GM23338 (cell line): Measurements from ENCODE around the gene PLA2G1B. TPM values are rescaled to one million over a fixed set of nuclear protein-coding genes. Genes with fewer than 3 reads are reported as not detected.

Experiments
- ATAC-seq: fragments of 200-7000 bp; cut with Tn5 transposase; 3 replicates; pipeline ENCODE4 v1.9.1; 2020
- DNase-seq: peaks from one replicate; pipeline ENCODE4 v3.0.0-alpha.2; 2015; ENCODE audit warnings: low spot score
- H2AFZ ChIP-seq: fragments of 200-600 bp; sonication (generic); 2 replicates; pipeline ENCODE4 v1.8.0; 2016; ENCODE audit warnings: antibody characterized with exemption, mild to moderate bottlenecking, moderate library complexity
- H3F3A ChIP-seq: fragments of 200-600 bp; sonication (generic); replicated peaks from 2 replicates; pipeline ENCODE4 v1.8.0; 2017; ENCODE audit warnings: antibody characterized with exemption, mixed run types, low read depth
- H3K27ac ChIP-seq: fragments of 200-600 bp; sonication (generic); 2 replicates; pipeline ENCODE4 v1.6.1; 2016; ENCODE audit warnings: low read depth
- H3K27me3 ChIP-seq: fragments of 200-600 bp; sonication (generic); 2 replicates; pipeline ENCODE4 v1.8.0; 2016; ENCODE audit warnings: mild to moderate bottlenecking, mixed run types, moderate library complexity; ENCODE audit not compliant: insufficient read depth
- H3K36me3 ChIP-seq: fragments of 200-600 bp; sonication (generic); 2 replicates; pipeline ENCODE4 v1.8.0; 2016; ENCODE audit warnings: mild to moderate bottlenecking; ENCODE audit not compliant: insufficient read depth
- H3K4me1 ChIP-seq: fragments of 200-600 bp; sonication (generic); 2 replicates; pipeline ENCODE4 v1.8.0; 2016; ENCODE audit warnings: mild to moderate bottlenecking, moderate library complexity; ENCODE audit not compliant: insufficient read depth
- H3K4me2 ChIP-seq: fragments of 200-600 bp; sonication (generic); 2 replicates; pipeline ENCODE4 v1.7.1; 2017; ENCODE audit warnings: mixed run types
- H3K4me3 ChIP-seq: fragments of 200-600 bp; sonication (generic); 2 replicates; pipeline ENCODE4 v1.6.1; 2016; ENCODE audit warnings: mixed run types
- H3K79me2 ChIP-seq: fragments of 200-600 bp; sonication (generic); replicated peaks from 2 replicates; pipeline ENCODE4 v1.8.0; 2017; ENCODE audit warnings: mild to moderate bottlenecking; ENCODE audit not compliant: insufficient read depth
- H3K9me2 ChIP-seq: fragments of 200-600 bp; sonication (generic); 2 replicates; pipeline ENCODE4 v1.8.0; 2017; ENCODE audit not compliant: insufficient read depth
- H4K20me1 ChIP-seq: fragments of 200-600 bp; sonication (generic); replicated peaks from 2 replicates; pipeline ENCODE4 v1.8.0; 2017; ENCODE audit warnings: mild to moderate bottlenecking; ENCODE audit not compliant: insufficient read depth
- H3K27ac Mint-ChIP-seq: 2 replicates; pipeline ENCODE4 v1.8.0; 2020; ENCODE audit warnings: inconsistent platforms, mild to moderate bottlenecking, moderate library complexity, mixed read lengths
- H3K27me3 Mint-ChIP-seq: 3 replicates; pipeline ENCODE4 v1.8.0; 2022; ENCODE audit warnings: low read depth, mild to moderate bottlenecking, moderate library complexity, mixed read lengths, inconsistent platforms; ENCODE audit not compliant: insufficient read depth, poor library complexity
- H3K36me3 Mint-ChIP-seq: 3 replicates; pipeline ENCODE4 v1.8.0; 2021; ENCODE audit warnings: low read depth, mild to moderate bottlenecking, inconsistent platforms, moderate library complexity, mixed read lengths
- H3K4me1 Mint-ChIP-seq: 3 replicates; pipeline ENCODE4 v1.8.0; 2020; ENCODE audit warnings: mild to moderate bottlenecking, inconsistent platforms, mixed read lengths
- H3K4me3 Mint-ChIP-seq: 3 replicates; pipeline ENCODE4 v1.8.0; 2021; ENCODE audit warnings: moderate library complexity, mild to moderate bottlenecking, inconsistent platforms, mixed read lengths
- H3K9me3 Mint-ChIP-seq: 3 replicates; pipeline ENCODE4 v1.8.0; 2020; ENCODE audit warnings: moderate library complexity, mild to moderate bottlenecking, inconsistent platforms, mixed read lengths
- CREB1 ChIP-seq: fragments of 250-450 bp; sonication (Bioruptor Pico); IDR thresholded peaks from 2 replicates; pipeline ENCODE4 v1.5.0; 2020; ENCODE audit warnings: low read depth, mild to moderate bottlenecking, moderate library complexity
- EZH2 ChIP-seq: fragments of 200-600 bp; sonication (generic); IDR thresholded peaks from one replicate; pipeline ENCODE4 v1.8.0; 2017; ENCODE audit warnings: antibody characterized with exemption, mild to moderate bottlenecking, low read depth; ENCODE audit not compliant: unreplicated experiment
- EZH2phosphoT487 ChIP-seq: fragments of 200-600 bp; sonication (generic); IDR thresholded peaks from one replicate; pipeline ENCODE4 v1.8.1; 2018; ENCODE audit warnings: antibody characterized with exemption; ENCODE audit not compliant: unreplicated experiment
- JUNB ChIP-seq: IDR thresholded peaks from one replicate; pipeline ENCODE4 v1.6.1; 2016; ENCODE audit warnings: antibody characterized with exemption; ENCODE audit not compliant: unreplicated experiment
- NANOG ChIP-seq: IDR thresholded peaks from 2 replicates; pipeline ENCODE4 v1.6.1; 2016; ENCODE audit warnings: antibody characterized with exemption, borderline replicate concordance
- REST ChIP-seq: IDR thresholded peaks from one replicate; pipeline ENCODE4 v1.6.1; 2018; ENCODE audit warnings: antibody characterized with exemption; ENCODE audit not compliant: unreplicated experiment
- STAT1 ChIP-seq: IDR thresholded peaks from one replicate; pipeline ENCODE4 v1.6.1; 2016; ENCODE audit warnings: antibody characterized with exemption; ENCODE audit not compliant: unreplicated experiment
- ZNF114 ChIP-seq: fragments of 250-450 bp; sonication (Bioruptor Pico); IDR thresholded peaks from 2 replicates; pipeline ENCODE4 v1.5.0; 2020; ENCODE audit warnings: mild to moderate bottlenecking, moderate library complexity
- ZNF331 ChIP-seq: fragments of 250-450 bp; sonication (Bioruptor Pico); IDR thresholded peaks from 2 replicates; pipeline ENCODE4 v1.5.0; 2020; ENCODE audit warnings: low read depth, mild to moderate bottlenecking, moderate library complexity
- ZNF462 ChIP-seq: fragments of 250-450 bp; sonication (Bioruptor Pico); IDR thresholded peaks from 2 replicates; pipeline ENCODE4 v1.5.0; 2020; ENCODE audit warnings: mild to moderate bottlenecking, moderate library complexity
- polyA plus RNA-seq: library from polyadenylated mRNA; unstranded; fragments of >200 nt; fragmentation: Nextera tagmentation; extraction: Ambion mirVana; gene quantifications from 2 replicates; pipeline ENCODE4 v1.2.1, GENCODE V29; 2016
- total RNA-seq: library from RNA; depleted of rRNA; stranded (reverse); fragments of >200 nt; shearing (Covaris generic); gene quantifications from 2 replicates; pipeline ENCODE4 v1.2.3, GENCODE V29; 2014
- TF ChIP-seq, protein P1 (sequence below), 2 experiments: fragments of 200-600 bp in 1 of 2; sonication (generic) in 1 of 2; conservative IDR thresholded peaks; 2 replicates each; pipeline versions ENCODE4 v1.5.1 to v1.6.1; 2016 to 2017; ENCODE audit warnings: antibody characterized with exemption in 2 of 2, low read depth in 2 of 2, mild to moderate bottlenecking in 2 of 2, moderate library complexity in 1 of 2

The PLA2G1B gene
- total and polyA plus RNA-seq, 2 experiments from 2014 or later, result not detected

DNA sequence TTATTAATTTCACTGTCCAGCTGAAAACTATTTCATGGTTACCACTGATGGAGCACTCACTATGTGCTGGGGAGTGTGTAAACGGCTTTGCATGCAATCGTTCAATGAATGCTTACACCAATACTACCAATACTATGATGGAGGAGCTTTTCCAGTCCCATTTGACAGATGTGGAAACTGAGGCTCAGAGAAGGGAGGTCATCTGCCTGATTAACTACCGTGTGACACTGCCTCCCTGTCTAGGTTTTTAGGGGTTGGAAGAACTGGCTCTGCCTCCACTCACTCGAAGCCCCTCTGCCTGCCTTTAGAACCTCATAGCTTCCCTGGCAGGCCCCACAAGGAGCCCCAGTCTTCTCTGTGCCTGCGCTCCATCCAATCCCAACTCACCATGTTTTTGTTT lies 29.5 kb upstream of the PLA2G1B start:
- no peak overlapping the region for H2AFZ ChIP-seq
- no peaks in the 10 kb centered on the region for H4K20me1 ChIP-seq
- Mint-ChIP-seq H3K27ac (no peak overlapping the region), H3K36me3 (peaks cover 81% of the 10 kb centered on the region), H3K9me3 (peaks cover 3% of the 10 kb centered on the region; the same call in 1 of the 3 replicates), H3K4me1 (peaks cover 39% of the 10 kb centered on the region), H3K4me3 (no peak overlapping the region), H3K27me3 (peaks cover 7% of the 10 kb centered on the region)
- no peak for TF ChIP-seq EZH2
- TF ChIP-seq, protein P1, sequence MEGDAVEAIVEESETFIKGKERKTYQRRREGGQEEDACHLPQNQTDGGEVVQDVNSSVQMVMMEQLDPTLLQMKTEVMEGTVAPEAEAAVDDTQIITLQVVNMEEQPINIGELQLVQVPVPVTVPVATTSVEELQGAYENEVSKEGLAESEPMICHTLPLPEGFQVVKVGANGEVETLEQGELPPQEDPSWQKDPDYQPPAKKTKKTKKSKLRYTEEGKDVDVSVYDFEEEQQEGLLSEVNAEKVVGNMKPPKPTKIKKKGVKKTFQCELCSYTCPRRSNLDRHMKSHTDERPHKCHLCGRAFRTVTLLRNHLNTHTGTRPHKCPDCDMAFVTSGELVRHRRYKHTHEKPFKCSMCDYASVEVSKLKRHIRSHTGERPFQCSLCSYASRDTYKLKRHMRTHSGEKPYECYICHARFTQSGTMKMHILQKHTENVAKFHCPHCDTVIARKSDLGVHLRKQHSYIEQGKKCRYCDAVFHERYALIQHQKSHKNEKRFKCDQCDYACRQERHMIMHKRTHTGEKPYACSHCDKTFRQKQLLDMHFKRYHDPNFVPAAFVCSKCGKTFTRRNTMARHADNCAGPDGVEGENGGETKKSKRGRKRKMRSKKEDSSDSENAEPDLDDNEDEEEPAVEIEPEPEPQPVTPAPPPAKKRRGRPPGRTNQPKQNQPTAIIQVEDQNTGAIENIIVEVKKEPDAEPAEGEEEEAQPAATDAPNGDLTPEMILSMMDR (conservative IDR thresholded peaks at IDR 0.05; ENCODE audit: low read depth in 2 of 2), result no peak
- no peak for TF ChIP-seq CREB1 (CRISPR knock-in tag)
- TF ChIP-seq STAT1, result no peak
- TF ChIP-seq EZH2phosphoT487, result no peak
- TF ChIP-seq JUNB, result no peak
- no peak for TF ChIP-seq ZNF331 (CRISPR knock-in tag)
- no peak for TF ChIP-seq ZNF462 (CRISPR knock-in tag)
- no peak for TF ChIP-seq ZNF114 (CRISPR knock-in tag)
- no peak for TF ChIP-seq REST
- no peak for TF ChIP-seq NANOG
- peaks cover 14% of the 10 kb centered on the region for H3K36me3 ChIP-seq
- H3K27ac ChIP-seq, result peak overlapping the region; percentile 57; the same call in 1 of the 2 replicates
- H3K4me3 ChIP-seq, result no peak overlapping the region
- no peaks in the 10 kb centered on the region for H3K79me2 ChIP-seq
- no peak for DNase-seq
- H3K4me2 ChIP-seq, result no peak overlapping the region
- H3F3A ChIP-seq, result peaks cover 30% of the 10 kb centered on the region
- no peaks in the 10 kb centered on the region for H3K9me2 ChIP-seq
- H3K27me3 ChIP-seq, result no peaks in the 10 kb centered on the region
- H3K4me1 ChIP-seq, result peaks cover 30% of the 10 kb centered on the region
- no peak for ATAC-seq
